HepG2 (cell line): Measurements from ENCODE around the gene MYBL2. TPM values are rescaled to one million over a fixed set of nuclear protein-coding genes. Genes with fewer than 3 reads are reported as not detected.
A peak's percentile ranks its signal among the peaks of the same experiment; 100 is the strongest.

Experiments used
- HDAC2 ChIP-seq: sonication (generic); formaldehyde crosslinking; IDR thresholded peaks from 2 replicates; pipeline ENCODE4 v1.4.0; 2020; ENCODE audit warnings: missing genetic modification reagents
- HNF1A ChIP-seq, 2 experiments: sonication (generic) in 1 of 2; formaldehyde crosslinking in 1 of 2; IDR thresholded peaks; 2 replicates each; pipeline versions ENCODE4 v1.4.0 to v1.6.1; 2016 to 2020; ENCODE audit warnings: borderline replicate concordance in 1 of 2, low read depth in 1 of 2, mild to moderate bottlenecking in 1 of 2, missing genetic modification reagents in 1 of 2
- HNRNPUL1 ChIP-seq: fragments of 200-400 bp; formaldehyde crosslinking; IDR thresholded peaks from 2 replicates; pipeline ENCODE4 v1.6.1; 2017; ENCODE audit warnings: low read depth, mild to moderate bottlenecking, low read length, moderate library complexity
- KAT8 ChIP-seq: IDR thresholded peaks from 2 replicates; pipeline ENCODE4 v1.6.1; 2016; ENCODE audit warnings: missing genetic modification reagents, missing compliant biosample characterization
- MAF1 ChIP-seq: sonication (generic); formaldehyde crosslinking; IDR thresholded peaks from 2 replicates; pipeline ENCODE4 v1.5.0; 2020; ENCODE audit warnings: missing genetic modification reagents, borderline replicate concordance
- NFE2 ChIP-seq: sonication (generic); formaldehyde crosslinking; IDR thresholded peaks from 2 replicates; pipeline ENCODE4 v1.4.0; 2020; ENCODE audit warnings: missing genetic modification reagents
- PAX8 ChIP-seq: sonication (generic); formaldehyde crosslinking; IDR thresholded peaks from 2 replicates; pipeline ENCODE4 v1.8.0; 2022; ENCODE audit warnings: mild to moderate bottlenecking, missing genetic modification reagents, borderline replicate concordance
- SETDB1 ChIP-seq: sonication (generic); formaldehyde crosslinking; IDR thresholded peaks from 2 replicates; pipeline ENCODE4 v1.5.1; 2020; ENCODE audit warnings: missing genetic modification reagents, mild to moderate bottlenecking, borderline replicate concordance
- SMARCC2 ChIP-seq: fragments of 450-650 bp; IDR thresholded peaks from 2 replicates; pipeline ENCODE4 v1.6.1; 2017; ENCODE audit warnings: antibody characterized with exemption, mild to moderate bottlenecking
- THAP8 ChIP-seq: sonication (generic); formaldehyde crosslinking; IDR thresholded peaks from 2 replicates; pipeline ENCODE4 v1.5.1; 2020; ENCODE audit warnings: missing genetic modification reagents, mild to moderate bottlenecking, borderline replicate concordance
- ZFP36L2 ChIP-seq: sonication (generic); formaldehyde crosslinking; IDR thresholded peaks from 2 replicates; pipeline ENCODE4 v1.4.0; 2020; ENCODE audit warnings: missing genetic modification reagents
- ZFX ChIP-seq: sonication (generic); formaldehyde crosslinking; IDR thresholded peaks from 2 replicates; pipeline ENCODE4 v1.4.0; 2020; ENCODE audit warnings: mild to moderate bottlenecking, low read depth, missing genetic modification reagents, moderate library complexity
- ZNF776 ChIP-seq: sonication (generic); formaldehyde crosslinking; IDR thresholded peaks from 2 replicates; pipeline ENCODE4 v1.4.0; 2020; ENCODE audit warnings: mild to moderate bottlenecking, missing genetic modification reagents
- ZSCAN25 ChIP-seq: sonication (generic); formaldehyde crosslinking; IDR thresholded peaks from 2 replicates; pipeline ENCODE4 v1.8.0; 2022; ENCODE audit warnings: mild to moderate bottlenecking, missing genetic modification reagents
- polyA plus RNA-seq, 8 experiments: library from polyadenylated mRNA; depleted of rRNA in 3 of 8; stranded (reverse) in 7 of 8; unstranded in 1 of 8; fragments of >200 nt; fragmentation: Illumina TruSeq in 4 of 8; extraction: Trizol in 4 of 8; gene quantifications; 2 replicates each; pipeline versions ENCODE4 v1.2.1 to v1.2.3, GENCODE V29; 2011 to 2016; ENCODE audit warnings: low read depth in 4 of 8, missing spikeins in 1 of 8, mixed read lengths in 1 of 8; ENCODE audit not compliant: insufficient read depth in 1 of 8
- total RNA-seq, 5 experiments: library from RNA; depleted of rRNA; stranded (reverse); fragments of >200 nt; fragmentation: Illumina TruSeq; extraction: Trizol; gene quantifications; 2 replicates each; pipeline ENCODE4 v1.2.3, GENCODE V29; 2016; ENCODE audit warnings: low read depth in 1 of 5
- TF ChIP-seq, protein P1 (sequence below): IDR thresholded peaks from 2 replicates; pipeline ENCODE4 v1.6.1; 2016; ENCODE audit warnings: missing biosample characterization, missing genetic modification reagents, low read depth
- TF ChIP-seq, protein P2 (sequence below): sonication (generic); formaldehyde crosslinking; IDR thresholded peaks from 2 replicates; pipeline ENCODE4 v1.9.0; 2022; ENCODE audit warnings: missing genetic modification reagents, mild to moderate bottlenecking, borderline replicate concordance
- TF ChIP-seq, protein P3 (sequence below): sonication (generic); formaldehyde crosslinking; IDR thresholded peaks from 2 replicates; pipeline ENCODE4 v1.4.0; 2020; ENCODE audit warnings: missing genetic modification reagents
- TF ChIP-seq, protein P4 (sequence below): sonication (generic); formaldehyde crosslinking; IDR thresholded peaks from 2 replicates; pipeline ENCODE4 v1.4.0; 2020; ENCODE audit warnings: missing genetic modification reagents, borderline replicate concordance

MYBL2 gene
- total and polyA plus RNA-seq, 2 of the 13 experiments (the other 11 are each of a cell fraction or from before 2014, with no cell fraction given) = 11.9 to 66.2 TPM

- peak; percentile 89 for TF ChIP-seq ZFX
- TF ChIP-seq SMARCC2 = no peak
- TF ChIP-seq HNRNPUL1 = no peak
- no peak for TF ChIP-seq ZFP36L2 (CRISPR knock-in tag)
- TF ChIP-seq MAF1 = no peak
- TF ChIP-seq, protein P1, sequence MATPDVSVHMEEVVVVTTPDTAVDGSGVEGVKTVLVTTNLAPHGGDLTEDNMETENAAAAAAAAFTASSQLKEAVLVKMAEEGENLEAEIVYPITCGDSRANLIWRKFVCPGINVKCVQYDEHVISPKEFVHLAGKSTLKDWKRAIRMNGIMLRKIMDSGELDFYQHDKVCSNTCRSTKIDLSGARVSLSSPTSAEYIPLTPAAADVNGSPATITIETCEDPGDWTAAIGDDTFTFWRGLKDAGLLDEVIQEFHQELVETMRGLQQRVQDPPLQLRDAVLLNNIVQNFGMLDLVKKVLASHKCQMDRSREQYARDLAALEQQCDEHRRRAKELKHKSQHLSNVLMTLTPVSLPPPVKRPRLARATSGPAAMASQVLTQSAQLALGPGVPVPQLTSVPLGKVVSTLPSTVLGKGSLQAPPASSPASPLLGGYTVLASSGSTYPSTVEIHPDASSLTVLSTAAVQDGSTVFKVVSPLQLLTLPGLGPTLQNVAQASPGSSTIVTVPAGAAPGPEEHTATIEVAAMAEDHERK = peak; percentile 45; the same call in 1 of the 2 replicates
- TF ChIP-seq ZSCAN25 (CRISPR knock-in tag) = peak; percentile 53; the same call in 1 of the 2 replicates
- no peak for TF ChIP-seq HNF1A (IDR thresholded peaks at IDR 0.05; ENCODE audit: low read depth)
- TF ChIP-seq HNF1A (CRISPR knock-in tag; IDR thresholded peaks at IDR 0.05; ENCODE audit: borderline replicate concordance) = 0 out of 2 replicates have a peak, but pooled peaks have one; percentile 37
- TF ChIP-seq ZNF776 (CRISPR knock-in tag) = peak; percentile 82
- TF ChIP-seq, protein P2, sequence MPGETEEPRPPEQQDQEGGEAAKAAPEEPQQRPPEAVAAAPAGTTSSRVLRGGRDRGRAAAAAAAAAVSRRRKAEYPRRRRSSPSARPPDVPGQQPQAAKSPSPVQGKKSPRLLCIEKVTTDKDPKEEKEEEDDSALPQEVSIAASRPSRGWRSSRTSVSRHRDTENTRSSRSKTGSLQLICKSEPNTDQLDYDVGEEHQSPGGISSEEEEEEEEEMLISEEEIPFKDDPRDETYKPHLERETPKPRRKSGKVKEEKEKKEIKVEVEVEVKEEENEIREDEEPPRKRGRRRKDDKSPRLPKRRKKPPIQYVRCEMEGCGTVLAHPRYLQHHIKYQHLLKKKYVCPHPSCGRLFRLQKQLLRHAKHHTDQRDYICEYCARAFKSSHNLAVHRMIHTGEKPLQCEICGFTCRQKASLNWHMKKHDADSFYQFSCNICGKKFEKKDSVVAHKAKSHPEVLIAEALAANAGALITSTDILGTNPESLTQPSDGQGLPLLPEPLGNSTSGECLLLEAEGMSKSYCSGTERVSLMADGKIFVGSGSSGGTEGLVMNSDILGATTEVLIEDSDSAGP (CRISPR knock-in tag) = peak; percentile 70
- TF ChIP-seq PAX8 (CRISPR knock-in tag) = no peak
- TF ChIP-seq, protein P3, sequence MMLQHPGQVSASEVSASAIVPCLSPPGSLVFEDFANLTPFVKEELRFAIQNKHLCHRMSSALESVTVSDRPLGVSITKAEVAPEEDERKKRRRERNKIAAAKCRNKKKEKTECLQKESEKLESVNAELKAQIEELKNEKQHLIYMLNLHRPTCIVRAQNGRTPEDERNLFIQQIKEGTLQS = no peak
- TF ChIP-seq, protein P4, sequence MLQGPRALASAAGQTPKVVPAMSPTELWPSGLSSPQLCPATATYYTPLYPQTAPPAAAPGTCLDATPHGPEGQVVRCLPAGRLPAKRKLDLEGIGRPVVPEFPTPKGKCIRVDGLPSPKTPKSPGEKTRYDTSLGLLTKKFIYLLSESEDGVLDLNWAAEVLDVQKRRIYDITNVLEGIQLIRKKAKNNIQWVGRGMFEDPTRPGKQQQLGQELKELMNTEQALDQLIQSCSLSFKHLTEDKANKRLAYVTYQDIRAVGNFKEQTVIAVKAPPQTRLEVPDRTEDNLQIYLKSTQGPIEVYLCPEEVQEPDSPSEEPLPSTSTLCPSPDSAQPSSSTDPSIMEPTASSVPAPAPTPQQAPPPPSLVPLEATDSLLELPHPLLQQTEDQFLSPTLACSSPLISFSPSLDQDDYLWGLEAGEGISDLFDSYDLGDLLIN = peak; percentile 93; the same call in 1 of the 2 replicates
- TF ChIP-seq HDAC2 (CRISPR knock-in tag) = peak; percentile 71
- TF ChIP-seq KAT8 (CRISPR knock-in tag) = peak; percentile 62
- TF ChIP-seq SETDB1 (CRISPR knock-in tag) = no peak
- peak; percentile 45; the same call in 1 of the 2 replicates for TF ChIP-seq THAP8
- TF ChIP-seq NFE2 = no peak
These were observed at the start of gene MYBL2 (continued) for GRCh38 chr20:43666376-43667328.
